NOMO-1 treated with dmso at 0.1 percent for 144 hours (cell line): ENCODE results near the gene AREL1.
"Not testable (repeated sequence)": the region's sequence is repeated elsewhere in the genome, so short reads cannot be mapped to it uniquely, and the experiment has no call there.

ENCODE experiments used
- DNase-seq: peaks from one replicate; lab custom pipeline; 2025; ENCODE audit not compliant: unreplicated experiment; lab: John Stamatoyannopoulos, UW

The AREL1 gene

GRCh38 chr14:74712499-74713394 lies at the start of gene AREL1, which contains the start of gene FCF1:
AREL1 (minus strand) TSS chr14:74713080; CDS start chr14:74685615, 27,465 bp downstream.
FCF1 (plus strand) TSS chr14:74713144; CDS start chr14:74713198, 54 bp downstream.
- DNase-seq = no peak

- not testable (repeated sequence) for DNase-seq
These were observed 45.6 kb upstream of the AREL1 start for GRCh38 chr14:74758505-74758904.

- no peak for DNase-seq
These were observed 43.4 kb upstream of the AREL1 start for GRCh38 chr14:74756326-74756725.

GRCh38 chr14:74754899-74755298 lies 42.0 kb upstream of the AREL1 start:
- no peak for DNase-seq

GRCh38 chr14:74754157-74754556 lies 41.3 kb upstream of the AREL1 start:
- no peak for DNase-seq

- no peak for DNase-seq
These were observed 34.4 kb upstream of the AREL1 start for GRCh38 chr14:74747237-74747636.

GRCh38 chr14:74739293-74740030 lies 26.6 kb upstream of the AREL1 start:
- no peak for DNase-seq

GRCh38 chr14:74737753-74738325 lies 25.0 kb upstream of the AREL1 start:
- DNase-seq = no peak

GRCh38 chr14:74735125-74735524 lies 22.2 kb upstream of the AREL1 start:
- no peak for DNase-seq

- no peak for DNase-seq
These were observed 20.3 kb upstream of the AREL1 start for GRCh38 chr14:74733221-74733620.

- DNase-seq = no peak
These were observed 19.5 kb upstream of the AREL1 start for GRCh38 chr14:74732387-74732786.

GRCh38 chr14:74723134-74723533 lies 10.3 kb upstream of the AREL1 start:
- DNase-seq = no peak

- DNase-seq = no peak
These were observed 7.6 kb upstream of the AREL1 start for GRCh38 chr14:74720526-74720925.

- DNase-seq = no peak
These were observed 485 bp upstream of the AREL1 start for GRCh38 chr14:74713395-74713735.

- DNase-seq = no peak
These were observed 1.2 kb downstream of the AREL1 start for GRCh38 chr14:74711651-74712050.

GRCh38 chr14:74710480-74710879 lies 2.4 kb downstream of the AREL1 start:
- DNase-seq = no peak

GRCh38 chr14:74705613-74706500 lies 7.0 kb downstream of the AREL1 start:
- DNase-seq = no peak

- no peak for DNase-seq
These were observed 8.2 kb downstream of the AREL1 start for GRCh38 chr14:74704656-74705055.

GRCh38 chr14:74703043-74703442 lies 9.8 kb downstream of the AREL1 start:
- no peak for DNase-seq

GRCh38 chr14:74702293-74702692 lies 10.6 kb downstream of the AREL1 start:
- no peak for DNase-seq

GRCh38 chr14:74698465-74698864 lies 14.4 kb downstream of the AREL1 start:
- DNase-seq = no peak
